ENCODE results near the gene ITGA11. TPM values are rescaled to one million over a fixed set of nuclear protein-coding genes. Genes with fewer than 3 reads are reported as not detected.
A peak's percentile ranks its signal among the peaks of the same experiment; 100 is the strongest.

ITGA11 gene
- total RNA-seq, 4 donors from 2014 or later = 0.83 to 3.6 (median 2.0) TPM

DNA sequence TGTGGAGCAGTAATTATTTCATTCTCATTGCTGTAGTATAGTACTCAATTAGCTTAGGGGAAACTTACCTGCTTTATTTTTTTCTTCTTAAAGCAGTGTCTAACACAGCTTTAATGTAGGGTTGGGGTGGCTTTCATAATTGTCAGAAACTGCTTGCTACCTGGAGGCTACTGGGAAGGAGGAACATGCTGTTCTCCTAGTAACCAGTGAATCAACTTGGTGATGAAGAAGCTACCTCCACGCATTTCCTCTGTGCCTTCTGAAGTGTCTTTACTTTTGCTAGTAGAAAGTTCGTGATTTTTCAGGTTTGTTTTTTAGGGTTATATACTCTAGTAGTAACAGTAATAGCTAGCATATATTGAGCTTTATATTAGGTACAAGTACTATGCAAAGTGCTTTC, 142.9 kb downstream of the ITGA11 start:
- Histone ChIP-seq H3K27ac (peak overlapping the region; percentile 36), H3K4me3 (no peak overlapping the region), H3K4me1 (peaks cover 64% of the 10 kb centered on the region), H3K27me3 (no peaks in the 10 kb centered on the region), H3K9me3 (no peaks in the 10 kb centered on the region), H3K36me3 (peaks cover 25% of the 10 kb centered on the region)
- DNase-seq (ENCODE audit: low spot score in 2 of 2) = no peak
- 44% methylated on average over 2 of the region's 2 CpGs for WGBS
- TF ChIP-seq POLR2A (IDR thresholded peaks at IDR 0.05) = no peak
- no peak for TF ChIP-seq POLR2AphosphoS5 (IDR thresholded peaks at IDR 0.05)
- TF ChIP-seq, protein P1, sequence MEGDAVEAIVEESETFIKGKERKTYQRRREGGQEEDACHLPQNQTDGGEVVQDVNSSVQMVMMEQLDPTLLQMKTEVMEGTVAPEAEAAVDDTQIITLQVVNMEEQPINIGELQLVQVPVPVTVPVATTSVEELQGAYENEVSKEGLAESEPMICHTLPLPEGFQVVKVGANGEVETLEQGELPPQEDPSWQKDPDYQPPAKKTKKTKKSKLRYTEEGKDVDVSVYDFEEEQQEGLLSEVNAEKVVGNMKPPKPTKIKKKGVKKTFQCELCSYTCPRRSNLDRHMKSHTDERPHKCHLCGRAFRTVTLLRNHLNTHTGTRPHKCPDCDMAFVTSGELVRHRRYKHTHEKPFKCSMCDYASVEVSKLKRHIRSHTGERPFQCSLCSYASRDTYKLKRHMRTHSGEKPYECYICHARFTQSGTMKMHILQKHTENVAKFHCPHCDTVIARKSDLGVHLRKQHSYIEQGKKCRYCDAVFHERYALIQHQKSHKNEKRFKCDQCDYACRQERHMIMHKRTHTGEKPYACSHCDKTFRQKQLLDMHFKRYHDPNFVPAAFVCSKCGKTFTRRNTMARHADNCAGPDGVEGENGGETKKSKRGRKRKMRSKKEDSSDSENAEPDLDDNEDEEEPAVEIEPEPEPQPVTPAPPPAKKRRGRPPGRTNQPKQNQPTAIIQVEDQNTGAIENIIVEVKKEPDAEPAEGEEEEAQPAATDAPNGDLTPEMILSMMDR (IDR thresholded peaks at IDR 0.05) = no peak
- TF ChIP-seq EP300 (IDR thresholded peaks at IDR 0.05) = no peak

DNA sequence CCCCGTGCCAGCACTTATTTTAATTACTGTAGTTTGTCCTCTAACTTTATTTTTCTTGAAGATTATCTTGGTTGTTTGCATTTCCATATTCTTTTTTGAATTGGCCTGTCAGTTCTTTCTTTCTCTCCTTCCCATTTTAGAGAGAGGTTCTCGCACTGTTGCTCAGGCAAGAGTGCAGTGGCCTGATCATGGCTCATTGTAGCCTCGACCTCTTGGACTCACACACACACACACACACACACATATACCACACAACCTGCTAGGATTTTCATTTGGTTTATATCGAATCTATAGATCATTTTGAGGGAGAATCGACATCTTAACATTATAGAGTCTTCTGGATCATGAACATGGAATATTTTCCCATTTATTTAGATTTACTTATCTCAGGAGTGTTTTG, 145.7 kb downstream of the ITGA11 start:
- DNase-seq (ENCODE audit: low spot score in 2 of 2) = no peak
- 81% methylated on average over 5 of the region's 5 CpGs for whole genome bisulfite sequencing
- no peak overlapping the region for H3K27ac ChIP-seq
- no peak overlapping the region for H3K4me3 ChIP-seq
- H3K9me3 ChIP-seq = no peaks in the 10 kb centered on the region
- H3K27me3 ChIP-seq = no peaks in the 10 kb centered on the region
- peaks cover 78% of the 10 kb centered on the region for H3K4me1 ChIP-seq
- TF ChIP-seq EP300 (IDR thresholded peaks at IDR 0.05) (no peak), POLR2A (IDR thresholded peaks at IDR 0.05) (no peak), POLR2AphosphoS5 (IDR thresholded peaks at IDR 0.05) (no peak)
- TF ChIP-seq, protein P1 (IDR thresholded peaks at IDR 0.05) = no peak
- peaks cover 20% of the 10 kb centered on the region for H3K36me3 ChIP-seq

DNA sequence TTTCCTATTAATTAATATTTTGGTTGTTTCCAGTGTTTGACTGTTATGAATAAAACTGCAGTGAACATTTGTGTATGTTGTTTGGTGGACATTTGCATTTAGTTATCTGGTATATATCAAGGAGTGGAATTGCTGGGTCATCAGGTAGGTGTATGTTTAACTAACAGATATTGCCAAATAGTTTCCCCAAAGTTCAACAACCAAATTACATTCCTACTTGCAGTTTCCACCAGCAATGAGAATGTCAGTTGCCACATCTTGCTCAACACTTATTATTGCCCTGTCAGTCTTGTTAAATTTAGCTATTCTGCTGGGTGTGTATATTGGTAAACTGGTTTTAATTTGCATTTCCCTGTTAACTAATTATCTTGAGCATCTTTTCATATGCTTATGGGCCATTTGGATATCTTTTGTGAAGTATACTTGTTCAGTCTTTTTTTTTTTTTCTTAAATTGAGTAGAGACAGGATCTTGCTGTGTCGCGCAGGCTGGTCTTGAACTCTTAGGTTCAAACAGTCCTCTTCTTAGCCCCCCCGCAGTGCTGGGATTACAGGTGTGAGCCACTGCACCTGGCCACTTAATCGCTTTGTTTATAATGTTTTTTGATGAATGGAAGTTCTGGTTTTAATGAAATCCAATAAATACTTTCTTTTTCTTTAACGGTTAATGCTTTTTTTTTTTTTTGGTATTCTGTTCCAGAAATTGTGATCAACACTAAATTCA, 146.5 kb downstream of the ITGA11 start:
- WGBS = 72% methylated on average over 5 of the region's 5 CpGs
- no peaks in the 10 kb centered on the region for H3K27me3 ChIP-seq
- H3K4me1 ChIP-seq = peaks cover 87% of the 10 kb centered on the region
- H3K36me3 ChIP-seq = peaks cover 12% of the 10 kb centered on the region
- no peak for DNase-seq (ENCODE audit: low spot score in 2 of 2)
- no peaks in the 10 kb centered on the region for H3K9me3 ChIP-seq
- H3K4me3 ChIP-seq = no peak overlapping the region
- no peak overlapping the region for H3K27ac ChIP-seq
- TF ChIP-seq, protein P1 (IDR thresholded peaks at IDR 0.05) = no peak
- TF ChIP-seq EP300 (IDR thresholded peaks at IDR 0.05) (no peak), POLR2AphosphoS5 (IDR thresholded peaks at IDR 0.05) (no peak), POLR2A (IDR thresholded peaks at IDR 0.05) (no peak)

- no peak overlapping the region for H3K27ac ChIP-seq
- H3K4me1 ChIP-seq = peaks cover 89% of the 10 kb centered on the region
- no peaks in the 10 kb centered on the region for H3K27me3 ChIP-seq
- TF ChIP-seq, protein P1 (IDR thresholded peaks at IDR 0.05) = no peak
- no peak overlapping the region for H3K4me3 ChIP-seq
- 87% methylated on average over 7 of the region's 7 CpGs for WGBS
- H3K9me3 ChIP-seq = no peaks in the 10 kb centered on the region
- H3K36me3 ChIP-seq = peaks cover 5% of the 10 kb centered on the region
- DNase-seq (ENCODE audit: low spot score in 2 of 2) = no peak
Measured at GRCh38 chr15:68284616-68285258, 147.2 kb downstream of the ITGA11 start.

DNA sequence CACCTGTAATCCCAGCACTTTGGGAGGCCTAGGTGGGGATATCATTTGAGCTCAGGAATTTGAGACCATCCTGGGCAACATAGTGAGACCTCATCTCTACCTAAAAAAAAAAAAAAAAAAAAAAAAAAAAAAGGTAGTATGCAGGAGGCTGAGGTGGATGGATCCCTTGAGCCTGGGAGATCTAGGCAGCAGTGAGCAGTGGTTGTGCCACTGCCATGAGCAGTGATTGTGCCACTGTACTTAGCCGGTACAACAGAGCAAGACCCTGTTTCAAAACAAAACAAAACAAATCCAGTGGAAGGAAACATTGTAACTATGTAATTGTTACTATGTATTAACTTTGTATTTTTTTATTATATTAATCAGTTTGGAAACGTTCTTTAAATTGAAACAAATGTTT, 148.6 kb downstream of the ITGA11 start:
- Histone ChIP-seq H3K4me1 (peaks cover 85% of the 10 kb centered on the region), H3K4me3 (no peak overlapping the region), H3K27ac (no peak overlapping the region), H3K27me3 (no peaks in the 10 kb centered on the region), H3K36me3 (peaks cover 3% of the 10 kb centered on the region), H3K9me3 (no peaks in the 10 kb centered on the region)
- no peak for TF ChIP-seq POLR2A (IDR thresholded peaks at IDR 0.05)
- no peak for TF ChIP-seq EP300 (IDR thresholded peaks at IDR 0.05)
- TF ChIP-seq, protein P1 (IDR thresholded peaks at IDR 0.05) = no peak
- TF ChIP-seq POLR2AphosphoS5 (IDR thresholded peaks at IDR 0.05) = no peak
- DNase-seq (ENCODE audit: low spot score in 2 of 2) = no peak
- 72% methylated on average over 2 of the region's 2 CpGs for WGBS

Data from suprapubic skin (tissue), 4 donors.